Liver (tissue), 9 donors: Measurements from ENCODE around the gene FKBP6. TPM values are rescaled to one million over a fixed set of nuclear protein-coding genes. Genes with fewer than 3 reads are reported as not detected.
"Not testable (repeated sequence)": the region's sequence is repeated elsewhere in the genome, so short reads cannot be mapped to it uniquely, and the experiment has no call there.

ENCODE experiments used
- DNase-seq: peaks from one replicate; pipeline ENCODE4 v3.0.0-alpha.2; 2017; ENCODE audit warnings: low spot score
- H3K27ac ChIP-seq, 2 donors: one replicate each; pipeline ENCODE4 v1.7.0; 2013; ENCODE audit warnings: inconsistent platforms in 2 of 2, low read length in 2 of 2, control low read depth in 1 of 2, low read depth in 1 of 2, mild to moderate bottlenecking in 1 of 2
- H3K27me3 ChIP-seq, 4 donors: one replicate each; pipeline versions ENCODE4 v1.6.1 to v1.7.0; 2013; ENCODE audit warnings: low read length in 3 of 4, inconsistent platforms in 1 of 4, mild to moderate bottlenecking in 1 of 4, moderate library complexity in 1 of 4; ENCODE audit not compliant: control insufficient read depth in 4 of 4, insufficient read depth in 4 of 4
- H3K36me3 ChIP-seq, 4 donors: one replicate each; pipeline versions ENCODE4 v1.6.1 to v1.7.0; 2013; ENCODE audit warnings: low read length in 3 of 4, mild to moderate bottlenecking in 3 of 4, low read depth in 1 of 4, moderate library complexity in 1 of 4; ENCODE audit not compliant: control insufficient read depth in 4 of 4, insufficient read depth in 3 of 4
- H3K4me1 ChIP-seq, 4 donors: one replicate each; pipeline versions ENCODE4 v1.6.1 to v1.7.0; 2013; ENCODE audit warnings: low read length in 3 of 4, mild to moderate bottlenecking in 3 of 4, moderate library complexity in 1 of 4; ENCODE audit not compliant: control insufficient read depth in 4 of 4, insufficient read depth in 4 of 4
- H3K4me3 ChIP-seq, 3 donors: one replicate each; pipeline versions ENCODE4 v1.6.1 to v1.7.0; 2013; ENCODE audit warnings: low read length in 3 of 3, control low read depth in 1 of 3, low read depth in 1 of 3, mild to moderate bottlenecking in 1 of 3
- H3K9ac ChIP-seq, 2 donors: one replicate each; pipeline ENCODE4 v1.7.0; 2013; ENCODE audit warnings: low read length in 2 of 2, mild to moderate bottlenecking in 2 of 2, moderate library complexity in 2 of 2, control low read depth in 1 of 2, low read depth in 1 of 2
- H3K9me3 ChIP-seq, 4 donors: one replicate each; pipeline versions ENCODE4 v1.6.1 to v1.7.0; 2013; ENCODE audit warnings: low read length in 3 of 4; ENCODE audit not compliant: control insufficient read depth in 4 of 4
- ATF3 ChIP-seq: IDR thresholded peaks from 2 replicates; pipeline ENCODE4 v1.6.1; 2016; ENCODE audit warnings: antibody characterized with exemption
- CTCF ChIP-seq: fragments of 150-350 bp; IDR thresholded peaks from 2 replicates; pipeline ENCODE4 v1.5.1; 2017; ENCODE audit warnings: improper control_type of control experiment, low read depth, low read length; ENCODE audit not compliant: missing input control
- EGR1 ChIP-seq, 2 donors: IDR thresholded peaks; 2 replicates each; pipeline ENCODE4 v1.6.1; 2016 to 2018; ENCODE audit warnings: antibody characterized with exemption in 2 of 2, low read depth in 2 of 2
- FOXA1 ChIP-seq: IDR thresholded peaks from 2 replicates; pipeline ENCODE4 v1.6.1; 2016; ENCODE audit warnings: antibody characterized with exemption
- FOXA2 ChIP-seq: IDR thresholded peaks from 2 replicates; pipeline ENCODE4 v1.6.1; 2016; ENCODE audit warnings: antibody characterized with exemption
- HNF4A ChIP-seq, 2 donors: conservative IDR thresholded peaks; 2 replicates each; pipeline ENCODE4 v1.6.1; 2016; ENCODE audit warnings: antibody characterized with exemption in 2 of 2, mild to moderate bottlenecking in 2 of 2
- HNF4G ChIP-seq: IDR thresholded peaks from 2 replicates; pipeline ENCODE4 v1.6.1; 2016; ENCODE audit warnings: antibody characterized with exemption
- JUND ChIP-seq, 2 donors: IDR thresholded peaks; 2 replicates each; pipeline ENCODE4 v1.6.1; 2016; ENCODE audit warnings: antibody characterized with exemption in 2 of 2
- MAX ChIP-seq: IDR thresholded peaks from 2 replicates; pipeline ENCODE4 v1.6.1; 2016; ENCODE audit warnings: antibody characterized with exemption
- RAD21 ChIP-seq, 2 donors: IDR thresholded peaks; 2 replicates each; pipeline ENCODE4 v1.6.1; 2016; ENCODE audit warnings: antibody characterized with exemption in 2 of 2, mild to moderate bottlenecking in 2 of 2
- REST ChIP-seq: IDR thresholded peaks from 2 replicates; pipeline ENCODE4 v1.6.1; 2016; ENCODE audit warnings: antibody characterized with exemption, mild to moderate bottlenecking
- YY1 ChIP-seq: IDR thresholded peaks from 2 replicates; pipeline ENCODE4 v1.6.1; 2016; ENCODE audit warnings: antibody characterized with exemption, mild to moderate bottlenecking
- ZBTB33 ChIP-seq: IDR thresholded peaks from 2 replicates; pipeline ENCODE4 v1.6.1; 2016; ENCODE audit warnings: antibody characterized with exemption
- WGBS: extraction: QIAGEN DNeasy Blood & Tissue Kit; methylation state at CpG from one replicate; pipeline ENCODE4 v1.1.7; 2013; 5-methylcytosine and 5-hydroxymethylcytosine counted together
- polyA plus RNA-seq, 2 donors: library from polyadenylated mRNA; stranded (reverse) in 1 of 2; unstranded in 1 of 2; fragments of 200-250 nt in 1 of 2; fragments of >200 nt in 1 of 2; fragmentation: Nextera tagmentation in 1 of 2; extraction: Ambion mirVana in 1 of 2; gene quantifications; one replicate each; pipeline versions ENCODE4 v1.2.1 to v1.2.3, GENCODE V29; 2013 to 2015
- total RNA-seq, 2 donors: library from RNA; depleted of rRNA; stranded (reverse); fragments of >200 nt; gene quantifications; one replicate each; pipeline ENCODE4 v1.2.3, GENCODE V29; 2014
- donor health status: healthy.
- donor health status: healthy.
- donor health status: healthy.
- donor health status: healthy.
- donor health status: healthy.

Gene FKBP6
- total and polyA plus RNA-seq, 4 donors, result not detected

GRCh38 chr7:73360590-73360989, 32.6 kb downstream of the FKBP6 start:
- not testable (repeated sequence) for H3K4me3 ChIP-seq, H3K9ac ChIP-seq, H3K27me3 ChIP-seq, H3K36me3 ChIP-seq, H3K27ac ChIP-seq, H3K9me3 ChIP-seq, DNase-seq
- 90% methylated on average over 1 of the region's 1 CpG for WGBS
- peaks cover 3 to 15% (median 10%) of the 10 kb centered on the region in 4 donors for H3K4me1 ChIP-seq

GRCh38 chr7:73363225-73364005, 35.5 kb downstream of the FKBP6 start:
- DNase-seq, result no peak
- H3K4me1 ChIP-seq, result peaks cover 2 to 7% (median 3%) of the 10 kb centered on the region in 4 donors
- H3K9ac ChIP-seq, result no peak overlapping the region
- H3K27ac ChIP-seq, result no peak overlapping the region
- 87% methylated on average over 28 of the region's 28 CpGs for WGBS
- no peaks in the 10 kb centered on the region for H3K27me3 ChIP-seq
- no peaks in the 10 kb centered on the region for H3K9me3 ChIP-seq
- no peak overlapping the region for H3K4me3 ChIP-seq
- no peaks in the 10 kb centered on the region for H3K36me3 ChIP-seq
- TF ChIP-seq HNF4G, result no peak

GRCh38 chr7:73364006-73364728, 36.2 kb downstream of the FKBP6 start:
- H3K4me3 ChIP-seq, result no peak overlapping the region
- H3K27me3 ChIP-seq, result no peaks in the 10 kb centered on the region
- 80% methylated on average over 25 of the region's 25 CpGs for WGBS
- H3K9ac ChIP-seq, result no peak overlapping the region
- TF ChIP-seq JUND (IDR thresholded peaks at IDR 0.05) (no peak), HNF4G (no peak), EGR1 (IDR thresholded peaks at IDR 0.05; ENCODE audit: low read depth in 2 of 2) (no peak), FOXA2 (no peak)
- H3K36me3 ChIP-seq, result no peaks in the 10 kb centered on the region
- H3K9me3 ChIP-seq, result no peaks in the 10 kb centered on the region
- no peaks in the 10 kb centered on the region for H3K4me1 ChIP-seq
- no peak for DNase-seq
- no peak overlapping the region for H3K27ac ChIP-seq

- Histone ChIP-seq H3K9ac (no peak overlapping the region), H3K4me3 (no peak overlapping the region), H3K27ac (no peak overlapping the region), H3K27me3 (no peaks in the 10 kb centered on the region), H3K9me3 (no peaks in the 10 kb centered on the region), H3K4me1 (no peaks in the 10 kb centered on the region), H3K36me3 (no peaks in the 10 kb centered on the region)
- no peak for TF ChIP-seq FOXA2
- TF ChIP-seq YY1, result no peak
- TF ChIP-seq ATF3, result no peak
- TF ChIP-seq HNF4A (conservative IDR thresholded peaks at IDR 0.05), result no peak
- no peak for TF ChIP-seq JUND (IDR thresholded peaks at IDR 0.05)
- no peak for TF ChIP-seq ZBTB33
- TF ChIP-seq MAX, result no peak
- TF ChIP-seq CTCF, result no peak
- TF ChIP-seq FOXA1, result no peak
- TF ChIP-seq REST, result no peak
- TF ChIP-seq EGR1 (IDR thresholded peaks at IDR 0.05; ENCODE audit: low read depth in 2 of 2), result no peak
- no peak for TF ChIP-seq RAD21 (IDR thresholded peaks at IDR 0.05)
- 94% methylated on average over 11 of the region's 11 CpGs for WGBS
- no peak for DNase-seq
Observed at GRCh38 chr7:73366127-73366526, 38.2 kb downstream of the FKBP6 start.
